Measurements from ENCODE around the gene DYNC2I2. TPM values are rescaled to one million over a fixed set of nuclear protein-coding genes. Genes with fewer than 3 reads are reported as not detected.

The DYNC2I2 gene
- total RNA-seq, 1 donor from 2014 or later, result 45.9 TPM

GRCh38 chr9:128687453-128687852, 30.8 kb upstream of the DYNC2I2 start:
- H3K27me3 ChIP-seq, result no peaks in the 10 kb centered on the region
- no peak overlapping the region for H3K9ac ChIP-seq
- no peak overlapping the region for H3K27ac ChIP-seq
- H3K4me2 ChIP-seq, result peak overlapping the region; percentile 83
- H3K79me2 ChIP-seq (ENCODE audit: low read depth), result peaks cover 81% of the 10 kb centered on the region
- no peaks in the 10 kb centered on the region for H3K9me3 Mint-ChIP-seq
- peaks cover 47% of the 10 kb centered on the region for H3K4me1 ChIP-seq
- H3K27me3 Mint-ChIP-seq (ENCODE audit: insufficient read depth, low read depth), result peaks cover 6% of the 10 kb centered on the region
- H3K36me3 Mint-ChIP-seq, result peaks cover 15% of the 10 kb centered on the region
- peaks cover 57% of the 10 kb centered on the region for H4K20me1 ChIP-seq (ENCODE audit: low read depth)
- peak overlapping the region; percentile 90 for H3K4me3 Mint-ChIP-seq
- H3K27ac Mint-ChIP-seq, result no peak overlapping the region
- H3K4me1 Mint-ChIP-seq, result peaks cover 63% of the 10 kb centered on the region
- H3K36me3 ChIP-seq, result peaks cover 13% of the 10 kb centered on the region
- DNase-seq (ENCODE audit: low spot score), result no peak
- TF ChIP-seq CTCF (IDR thresholded peaks at IDR 0.05) (no peak), EZH2phosphoT487 (IDR thresholded peaks at IDR 0.05) (no peak), EZH2 (IDR thresholded peaks at IDR 0.05) (no peak)
- H3K4me3 ChIP-seq, result no peak overlapping the region
- no peak overlapping the region for H2AFZ ChIP-seq (replicated peaks)
- no peaks in the 10 kb centered on the region for H3K9me3 ChIP-seq (ENCODE audit: low read depth)
- peaks cover 75% of the 10 kb centered on the region for H3F3A ChIP-seq (ENCODE audit: low read depth)

- TF ChIP-seq EZH2 (IDR thresholded peaks at IDR 0.05), result no peak
- TF ChIP-seq EZH2phosphoT487 (IDR thresholded peaks at IDR 0.05), result no peak
- TF ChIP-seq CTCF (IDR thresholded peaks at IDR 0.05), result no peak
- H3K79me2 ChIP-seq (ENCODE audit: low read depth), result peaks cover 65% of the 10 kb centered on the region
- Mint-ChIP-seq H3K27me3 (ENCODE audit: insufficient read depth, low read depth) (peaks cover 6% of the 10 kb centered on the region), H3K27ac (peak overlapping the region; percentile 74), H3K36me3 (peaks cover 5% of the 10 kb centered on the region), H3K4me1 (peaks cover 55% of the 10 kb centered on the region), H3K4me3 (peak overlapping the region; percentile 95), H3K9me3 (no peaks in the 10 kb centered on the region)
- H3K4me1 ChIP-seq, result peaks cover 36% of the 10 kb centered on the region
- no peaks in the 10 kb centered on the region for H3K36me3 ChIP-seq
- H3K9ac ChIP-seq, result no peak overlapping the region
- DNase-seq (ENCODE audit: low spot score), result no peak
- H3K4me2 ChIP-seq, result peak overlapping the region; percentile 92
- H3K9me3 ChIP-seq (ENCODE audit: low read depth), result no peaks in the 10 kb centered on the region
- H4K20me1 ChIP-seq (ENCODE audit: low read depth), result peaks cover 42% of the 10 kb centered on the region
- H3K27me3 ChIP-seq, result no peaks in the 10 kb centered on the region
- no peak overlapping the region for H2AFZ ChIP-seq (replicated peaks)
- no peak overlapping the region for H3K27ac ChIP-seq
- peak overlapping the region; percentile 88 for H3K4me3 ChIP-seq
- peaks cover 59% of the 10 kb centered on the region for H3F3A ChIP-seq (ENCODE audit: low read depth)
Measured at GRCh38 chr9:128685636-128686489, 29.2 kb upstream of the DYNC2I2 start.

GRCh38 chr9:128684325-128685199, 27.9 kb upstream of the DYNC2I2 start:
- H3K4me1 Mint-ChIP-seq, result peaks cover 50% of the 10 kb centered on the region
- Histone ChIP-seq H2AFZ (replicated peaks) (no peak overlapping the region), H3K4me1 (peaks cover 34% of the 10 kb centered on the region)

More at GRCh38 chr9:128684325-128685199, 27.9 kb upstream of the DYNC2I2 start:
- Histone ChIP-seq H3K79me2 (ENCODE audit: low read depth) (peaks cover 55% of the 10 kb centered on the region), H3K27me3 (no peaks in the 10 kb centered on the region), H4K20me1 (ENCODE audit: low read depth) (peaks cover 33% of the 10 kb centered on the region), H3K36me3 (no peaks in the 10 kb centered on the region), H3K4me2 (peak overlapping the region; percentile 92), H3F3A (ENCODE audit: low read depth) (peaks cover 52% of the 10 kb centered on the region), H3K9me3 (ENCODE audit: low read depth) (no peaks in the 10 kb centered on the region), H3K9ac (peak overlapping the region; percentile 62), H3K4me3 (peak overlapping the region; percentile 88), H3K27ac (peak overlapping the region; percentile 86)
- H3K27me3 Mint-ChIP-seq (ENCODE audit: insufficient read depth, low read depth), result peaks cover 6% of the 10 kb centered on the region
- H3K27ac Mint-ChIP-seq, result peak overlapping the region; percentile 89
- H3K4me3 Mint-ChIP-seq, result peak overlapping the region; percentile 95
- peak; percentile 85 for DNase-seq (ENCODE audit: low spot score)
- no peaks in the 10 kb centered on the region for H3K36me3 Mint-ChIP-seq
- no peak for TF ChIP-seq EZH2phosphoT487 (IDR thresholded peaks at IDR 0.05)
- TF ChIP-seq CTCF (IDR thresholded peaks at IDR 0.05), result no peak
- TF ChIP-seq EZH2 (IDR thresholded peaks at IDR 0.05), result no peak
- no peaks in the 10 kb centered on the region for H3K9me3 Mint-ChIP-seq

Measured in neural progenitor cell (in vitro differentiated cells).